ENCODE results near the gene CHGA.
A peak's percentile ranks its signal among the peaks of the same experiment; 100 is the strongest.

DNA sequence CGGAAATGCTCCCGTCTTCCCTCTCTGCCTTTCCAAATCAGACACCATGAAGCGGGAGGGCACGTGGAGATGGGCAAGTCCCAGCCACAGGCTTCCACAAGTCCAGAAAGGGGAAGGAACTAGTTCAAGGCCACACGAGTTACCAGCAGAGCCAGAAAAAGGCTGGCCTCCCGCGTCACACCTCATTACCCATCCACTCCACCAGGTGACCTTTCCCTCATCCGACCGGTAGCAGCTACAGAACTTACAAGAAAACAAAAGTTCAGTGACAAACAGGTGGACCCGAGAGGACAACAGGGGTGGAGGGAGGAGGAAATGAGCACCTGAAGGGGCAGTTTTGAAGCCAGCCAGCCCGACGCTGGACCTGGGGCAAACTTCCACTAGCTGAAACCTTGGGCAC, 46.9 kb downstream of the CHGA start:
- TF ChIP-seq CBX5 (IDR thresholded peaks at IDR 0.05; ENCODE audit: low read depth, low read length): no peak
- TF ChIP-seq, protein P1, sequence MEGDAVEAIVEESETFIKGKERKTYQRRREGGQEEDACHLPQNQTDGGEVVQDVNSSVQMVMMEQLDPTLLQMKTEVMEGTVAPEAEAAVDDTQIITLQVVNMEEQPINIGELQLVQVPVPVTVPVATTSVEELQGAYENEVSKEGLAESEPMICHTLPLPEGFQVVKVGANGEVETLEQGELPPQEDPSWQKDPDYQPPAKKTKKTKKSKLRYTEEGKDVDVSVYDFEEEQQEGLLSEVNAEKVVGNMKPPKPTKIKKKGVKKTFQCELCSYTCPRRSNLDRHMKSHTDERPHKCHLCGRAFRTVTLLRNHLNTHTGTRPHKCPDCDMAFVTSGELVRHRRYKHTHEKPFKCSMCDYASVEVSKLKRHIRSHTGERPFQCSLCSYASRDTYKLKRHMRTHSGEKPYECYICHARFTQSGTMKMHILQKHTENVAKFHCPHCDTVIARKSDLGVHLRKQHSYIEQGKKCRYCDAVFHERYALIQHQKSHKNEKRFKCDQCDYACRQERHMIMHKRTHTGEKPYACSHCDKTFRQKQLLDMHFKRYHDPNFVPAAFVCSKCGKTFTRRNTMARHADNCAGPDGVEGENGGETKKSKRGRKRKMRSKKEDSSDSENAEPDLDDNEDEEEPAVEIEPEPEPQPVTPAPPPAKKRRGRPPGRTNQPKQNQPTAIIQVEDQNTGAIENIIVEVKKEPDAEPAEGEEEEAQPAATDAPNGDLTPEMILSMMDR (IDR thresholded peaks at IDR 0.05; ENCODE audit: control extremely low read depth in 1 of 3, insufficient read depth in 1 of 3, low read depth in 1 of 3, low read length in 3 of 3): peak in 1 of 3 experiments; percentile 5; a peak in 1 of 4 replicates
- TF ChIP-seq JUND (IDR thresholded peaks at IDR 0.05; ENCODE audit: low read length): no peak

All from H1 (cell line).